HL-60/S4 (cell line): ENCODE data around the gene MYO5B.

Experiments
- in situ Hi-C: fragments of 300-500 bp; cut with MboI; formaldehyde crosslinking; loops from 2 replicates; pipeline ENCODE4 v1.14.3; 2022; ENCODE audit warnings: low sequenced_read_pairs

The MYO5B gene

DNA sequence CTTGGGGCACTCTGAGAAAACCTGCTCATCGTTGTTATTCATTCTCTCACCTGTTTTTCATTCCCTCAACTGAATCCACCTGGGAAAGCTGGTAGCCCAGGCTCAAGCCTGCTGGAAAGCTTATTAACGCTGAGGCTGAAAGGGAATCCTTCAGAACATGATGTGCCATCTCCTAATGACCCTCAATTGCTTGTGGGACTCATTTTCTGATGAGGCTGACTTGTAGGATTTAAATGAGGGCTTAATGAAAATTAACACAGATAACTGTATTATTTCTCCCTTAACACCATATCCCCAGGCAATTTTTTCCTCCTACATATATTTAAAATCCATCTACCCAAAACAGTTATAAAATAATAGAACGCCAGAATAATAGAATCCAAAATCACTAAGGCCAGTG, 218.9 kb downstream of the MYO5B start:
- in situ Hi-C loops = no loop called here

DNA sequence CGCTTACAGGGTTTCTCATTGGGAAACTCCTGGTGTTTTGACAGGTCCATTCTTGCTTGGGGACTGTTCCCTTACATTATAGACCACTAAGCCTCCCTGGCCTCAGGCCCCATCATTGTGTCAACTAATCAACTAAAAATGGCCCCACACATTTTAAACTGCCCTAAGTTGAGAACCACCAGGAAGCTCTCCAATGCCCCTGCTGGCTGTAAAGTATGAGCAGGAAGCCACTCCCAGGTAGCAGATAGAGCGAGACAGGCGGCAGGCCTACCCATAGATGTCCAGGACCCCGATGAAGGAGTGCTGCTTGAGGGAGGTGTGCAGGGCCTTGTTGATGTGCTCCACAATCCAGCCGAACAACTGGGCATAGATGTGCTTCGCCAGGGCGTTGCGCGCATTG, 220.9 kb downstream of the MYO5B start:
- in situ Hi-C loops = no loop called here

DNA sequence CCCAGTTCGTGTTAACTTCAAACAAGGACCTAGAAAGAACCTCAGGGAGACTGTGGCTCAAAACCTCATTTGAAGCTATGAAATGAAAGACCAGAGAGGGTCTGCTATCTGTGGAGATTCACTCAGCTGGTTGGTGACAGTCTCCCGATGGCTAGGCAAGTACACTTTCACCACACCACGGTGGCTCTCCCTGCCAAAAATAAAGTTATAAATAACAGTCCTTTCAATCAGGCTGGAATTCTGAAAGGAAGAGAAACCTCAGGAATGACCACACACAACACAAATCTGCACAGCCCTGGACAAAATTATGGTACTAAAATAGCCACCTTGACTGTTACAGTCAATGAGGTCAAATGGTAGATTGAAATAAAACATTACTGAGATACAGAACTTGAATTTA, 221.4 kb downstream of the MYO5B start:
- in situ Hi-C loops = no loop called here

DNA sequence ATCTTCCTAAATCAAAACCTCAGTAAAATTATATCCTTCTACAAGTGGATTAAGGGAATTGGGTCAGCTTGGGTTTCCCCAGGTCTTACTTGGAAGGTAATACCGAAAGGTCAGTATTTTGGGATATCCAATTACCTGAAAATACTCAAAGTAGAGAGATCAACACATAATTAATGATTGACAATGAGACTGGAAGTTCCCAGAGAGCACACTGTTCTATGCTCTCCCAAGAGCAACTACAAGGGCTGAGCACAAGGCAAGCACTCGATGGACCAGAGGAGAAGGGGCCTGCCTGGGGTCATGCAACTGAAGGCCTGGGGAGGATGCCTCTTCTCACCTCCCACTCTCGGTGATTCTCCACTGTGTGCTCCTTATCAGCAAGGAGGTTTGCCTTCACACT, 222.4 kb downstream of the MYO5B start:
- in situ Hi-C loops = no loop called here

DNA sequence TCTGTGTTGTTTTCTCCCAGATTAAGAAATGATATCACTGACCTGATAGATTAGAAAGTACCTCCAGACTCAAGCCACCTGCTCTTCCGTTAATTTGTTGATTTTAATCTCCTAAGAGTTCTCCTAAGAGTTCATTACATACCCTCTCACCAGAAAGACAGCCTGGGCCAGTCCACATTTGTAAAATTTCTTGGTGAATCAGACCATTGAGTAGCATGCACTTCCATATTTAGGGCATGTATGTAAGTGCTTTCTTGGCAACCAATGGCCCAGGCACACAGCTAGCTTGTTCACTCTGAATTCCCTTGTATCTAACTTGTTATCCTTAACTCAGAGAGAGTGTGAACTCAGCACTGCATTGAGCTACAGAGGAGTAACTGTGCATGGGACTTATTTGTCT, 223.5 kb downstream of the MYO5B start:
- in situ Hi-C loops = no loop called here

DNA sequence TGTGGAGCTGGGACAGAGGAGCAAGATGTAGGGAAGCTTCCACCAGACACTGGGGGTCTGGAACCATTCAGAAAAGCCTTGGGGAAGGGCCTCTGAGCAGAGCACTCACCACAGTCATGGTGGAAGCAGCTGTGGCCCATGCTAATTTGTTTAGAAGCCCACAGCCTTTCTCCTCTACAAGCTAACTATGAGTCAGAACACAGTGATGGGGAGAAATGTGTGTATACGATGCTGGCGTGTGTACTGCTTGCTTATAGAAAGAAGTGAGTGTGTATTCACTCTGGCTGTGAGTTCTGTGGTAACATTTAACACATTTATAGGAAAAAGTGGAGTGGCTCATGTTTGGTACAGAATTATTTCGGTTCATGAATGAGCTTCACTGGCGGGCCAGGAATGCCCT, 224.6 kb downstream of the MYO5B start:
- in situ Hi-C loops = no loop called here

DNA sequence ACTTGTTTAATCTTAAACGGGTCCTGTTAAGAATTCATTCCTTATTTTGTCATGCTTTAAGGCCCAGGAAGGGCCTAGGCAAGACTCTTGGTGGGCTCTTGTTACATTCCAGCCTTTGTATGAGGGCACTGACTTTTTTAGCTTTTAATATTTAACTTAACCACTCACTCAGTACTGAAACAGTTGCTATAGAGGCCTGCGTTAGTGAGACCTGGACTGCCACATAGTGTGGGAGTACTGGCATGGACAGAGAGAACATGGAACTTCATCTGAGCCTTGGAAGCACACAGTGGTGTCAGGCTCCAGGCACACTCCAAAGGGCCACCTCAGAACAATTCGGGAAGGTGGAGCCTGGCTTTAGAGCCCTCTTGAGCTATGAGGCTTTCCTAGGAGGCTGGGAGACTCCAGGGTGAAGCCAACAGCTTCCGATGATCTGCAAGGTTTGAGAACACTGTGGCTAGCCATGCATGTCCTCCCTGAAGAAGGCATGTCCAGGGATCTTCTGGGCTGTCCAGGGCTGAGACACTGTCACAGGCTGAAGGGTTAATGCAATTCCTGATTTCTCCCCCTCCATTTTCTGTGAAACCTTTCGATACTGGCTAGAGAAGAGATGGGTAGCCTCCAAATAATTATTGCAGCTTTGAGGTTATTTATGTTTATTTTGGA, 226.2 kb downstream of the MYO5B start:
- in situ Hi-C loops = no loop called here

DNA sequence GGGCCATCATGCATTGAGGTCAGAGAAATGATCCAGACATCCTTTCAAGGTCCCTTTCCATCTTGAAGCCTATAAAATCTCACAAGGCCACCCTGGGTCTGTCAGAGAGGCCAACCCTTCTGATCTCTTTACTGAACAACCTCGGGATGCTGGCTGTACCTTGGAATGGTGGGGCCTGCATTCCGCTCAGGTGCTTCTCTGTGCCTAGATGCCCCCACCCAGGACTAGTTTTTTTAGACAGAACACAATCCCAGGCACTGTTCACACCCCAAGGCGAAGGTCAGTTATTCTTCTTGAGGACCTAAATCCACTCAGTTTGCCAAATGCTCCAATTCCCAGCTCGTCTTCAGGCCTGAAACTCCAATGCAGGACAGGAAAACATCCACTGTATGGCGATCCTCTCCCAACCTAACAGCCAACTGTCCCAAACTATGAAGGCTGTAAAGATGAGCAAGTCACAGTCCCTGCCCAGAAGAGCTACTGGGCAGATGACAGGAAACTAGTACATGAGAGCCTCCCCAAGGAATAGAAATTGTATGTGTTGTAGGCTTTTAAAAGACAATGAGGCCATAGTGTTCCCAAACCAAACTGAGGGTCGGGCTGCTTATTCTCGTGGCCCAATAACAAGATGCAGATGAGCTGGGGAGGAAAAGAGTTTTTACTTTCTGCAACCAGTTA, 227.2 kb downstream of the MYO5B start:
- in situ Hi-C loops = no loop called here

DNA sequence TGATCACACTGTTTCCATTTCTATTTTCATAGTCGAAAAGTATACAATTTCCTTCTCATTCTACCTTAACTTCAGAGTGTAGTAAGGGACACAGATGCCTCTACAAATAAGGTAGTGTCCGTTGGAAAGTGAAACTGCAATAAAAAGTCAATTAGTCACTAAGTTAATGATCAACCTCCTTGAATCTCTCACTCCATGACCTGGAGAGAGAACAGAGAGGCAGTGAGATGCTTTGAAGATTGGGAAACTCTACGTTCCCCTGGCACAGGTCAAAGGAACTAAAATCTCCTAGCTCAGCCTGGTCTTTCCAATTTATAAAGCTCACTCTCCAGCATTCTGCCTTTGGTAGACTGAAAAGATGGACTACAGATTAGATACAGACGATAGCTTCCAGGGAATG, 227.8 kb downstream of the MYO5B start:
- in situ Hi-C loops = no loop called here

DNA sequence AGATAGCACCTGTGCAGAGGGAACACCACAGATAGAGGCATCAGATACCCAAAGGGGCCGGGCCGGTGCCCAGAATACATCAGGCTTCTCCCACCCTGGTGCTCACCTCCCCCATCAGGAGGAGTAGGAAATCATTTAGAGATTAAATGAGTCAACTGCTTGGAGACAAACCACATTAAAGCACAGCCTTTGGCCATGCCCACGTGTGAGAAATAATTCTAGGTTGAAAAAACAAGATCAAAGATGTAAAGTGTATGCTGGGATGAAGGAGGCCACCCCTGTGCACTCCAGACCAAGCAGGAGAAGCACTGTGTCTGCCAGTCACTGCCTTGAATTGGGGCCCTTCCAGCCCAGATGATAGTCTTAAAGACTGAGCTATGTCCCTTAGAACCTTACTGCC, 228.9 kb downstream of the MYO5B start:
- in situ Hi-C loops = no loop called here

DNA sequence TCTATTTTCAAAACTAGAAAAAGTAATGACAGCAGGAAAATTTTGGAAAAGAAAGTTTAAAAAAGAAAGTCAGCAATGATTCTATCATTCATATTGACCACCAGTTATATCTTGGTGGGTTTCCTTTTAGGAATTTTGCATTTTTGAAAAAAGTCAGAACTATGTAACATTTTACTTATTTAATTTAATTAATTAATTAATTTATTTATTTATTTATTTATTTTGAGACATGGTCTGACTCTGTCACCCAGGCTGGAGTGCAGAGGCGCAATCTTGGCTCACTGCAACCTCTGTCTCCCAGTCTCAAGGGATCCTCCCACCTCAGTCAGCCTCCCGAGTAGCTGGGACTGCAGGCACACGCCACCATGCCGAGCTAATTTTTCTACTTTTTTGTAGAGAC, 231.7 kb downstream of the MYO5B start:
- in situ Hi-C loops = no loop called here

DNA sequence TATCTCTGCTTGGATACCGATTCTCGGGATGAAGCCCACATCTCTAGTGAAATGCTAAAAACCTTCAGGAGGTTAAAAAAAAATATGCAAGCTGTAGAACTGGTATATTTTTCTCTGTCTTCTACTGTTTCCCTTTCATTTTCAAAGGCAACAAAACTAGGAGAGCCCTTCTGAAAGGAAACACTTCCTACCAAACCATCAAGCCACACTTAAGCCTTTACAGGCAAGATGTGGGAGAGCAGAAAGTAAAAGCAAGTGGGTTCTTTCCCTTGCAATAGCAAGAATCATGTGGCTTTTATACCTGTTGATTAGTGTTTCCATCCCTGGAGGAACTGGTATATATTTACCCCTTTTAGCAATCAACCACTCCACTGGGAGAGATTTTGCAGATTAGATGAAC, 233.7 kb downstream of the MYO5B start:
- in situ Hi-C loops = no loop called here

DNA sequence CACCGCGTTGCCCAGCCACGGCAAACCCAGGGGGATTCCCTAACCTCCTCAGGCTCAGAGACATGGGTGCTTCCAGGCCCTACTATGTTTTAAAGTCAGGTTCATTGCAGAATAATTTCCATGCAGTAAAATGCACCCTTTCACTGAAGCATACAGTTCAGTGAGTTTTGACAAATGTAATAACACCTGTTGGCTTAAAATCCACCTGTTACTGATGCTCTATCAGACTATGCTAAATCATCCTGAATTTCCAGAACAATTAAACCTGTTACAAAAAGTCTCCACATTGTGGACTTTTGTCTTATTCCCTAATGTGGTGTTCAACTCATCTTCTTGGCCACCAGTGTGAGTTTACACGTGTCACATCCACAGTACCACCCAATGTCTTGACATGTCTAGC, 234.6 kb downstream of the MYO5B start:
- in situ Hi-C loops = no loop called here

DNA sequence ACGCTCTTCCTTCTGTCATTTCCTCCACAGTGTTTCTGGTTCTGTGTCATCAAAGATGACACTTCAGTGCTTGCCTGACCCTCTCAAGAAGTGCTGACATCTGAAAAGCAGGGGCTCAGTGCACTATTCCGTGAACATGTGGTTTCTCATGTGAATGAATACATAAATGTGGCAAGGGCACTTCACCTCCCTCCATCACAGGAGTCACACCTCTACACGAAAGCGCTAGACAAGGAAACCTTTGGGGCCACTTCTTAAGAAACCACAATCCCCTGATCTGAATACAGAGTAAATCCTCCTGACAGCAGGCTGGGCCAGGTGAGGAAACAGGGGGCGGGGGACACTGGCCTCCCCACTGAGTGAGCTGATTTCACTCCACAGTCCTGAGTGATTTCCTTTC, 235.8 kb downstream of the MYO5B start:
- in situ Hi-C loops = no loop called here

DNA sequence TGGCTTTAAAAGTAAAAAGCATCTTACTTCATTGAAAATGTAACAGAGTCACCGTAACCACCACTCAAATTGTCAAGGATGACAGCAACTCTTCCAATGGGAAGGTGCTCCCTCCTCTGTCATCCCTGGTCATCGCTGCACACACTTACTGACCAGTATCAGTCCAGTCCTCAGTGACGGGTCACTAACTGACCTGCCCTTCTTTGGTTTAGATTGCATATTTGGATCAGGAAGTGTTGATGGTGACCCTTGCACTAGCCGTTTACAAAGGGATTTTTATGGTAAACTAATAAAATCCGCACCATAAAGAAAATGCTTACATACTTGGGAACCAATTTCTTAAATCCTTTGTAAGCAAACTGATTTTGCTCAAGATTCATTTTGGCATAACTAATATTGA, 239.7 kb downstream of the MYO5B start:
- in situ Hi-C loops = no loop called here

DNA sequence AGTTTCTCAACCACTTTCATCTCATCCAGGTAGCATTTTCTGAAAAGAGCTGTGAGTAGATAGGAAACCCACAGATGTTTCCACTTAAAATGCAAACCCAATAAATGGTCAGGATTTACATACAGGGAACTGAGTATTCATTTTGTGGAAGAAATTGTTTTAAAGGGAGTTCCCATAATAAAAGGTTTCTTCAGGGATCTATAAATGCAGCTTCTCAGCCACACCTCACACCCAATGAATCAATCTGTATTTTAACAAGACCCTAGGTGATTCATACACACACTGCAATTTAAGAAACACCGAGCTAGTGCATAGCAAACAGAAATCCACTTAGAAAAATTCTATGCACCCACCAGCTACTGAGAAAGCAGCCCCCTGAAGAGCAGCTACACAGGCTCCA, 241.6 kb downstream of the MYO5B start:
- in situ Hi-C loops = no loop called here

DNA sequence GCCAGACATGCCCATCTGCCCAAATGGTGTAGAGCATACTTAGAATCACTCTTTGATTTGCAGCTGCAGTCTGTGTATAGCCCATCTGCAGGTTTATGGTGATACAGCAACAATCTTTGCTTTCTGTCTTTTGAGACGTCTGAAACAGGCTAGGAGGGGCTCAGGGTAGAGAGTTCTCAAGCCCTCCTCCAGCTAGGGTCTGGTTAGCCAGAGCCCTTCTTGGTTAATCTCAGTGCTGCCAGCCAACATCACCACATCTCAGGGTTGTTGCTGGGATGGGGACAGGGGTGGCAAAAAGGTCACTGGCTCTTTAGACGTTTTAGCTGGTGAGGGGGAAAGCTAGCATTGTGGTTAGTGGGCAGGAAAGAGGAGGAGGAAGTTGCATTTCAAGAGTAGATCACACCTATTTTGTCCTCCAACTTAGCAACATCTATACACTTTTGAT, 245.0 kb downstream of the MYO5B start:
- in situ Hi-C loops = no loop called here

DNA sequence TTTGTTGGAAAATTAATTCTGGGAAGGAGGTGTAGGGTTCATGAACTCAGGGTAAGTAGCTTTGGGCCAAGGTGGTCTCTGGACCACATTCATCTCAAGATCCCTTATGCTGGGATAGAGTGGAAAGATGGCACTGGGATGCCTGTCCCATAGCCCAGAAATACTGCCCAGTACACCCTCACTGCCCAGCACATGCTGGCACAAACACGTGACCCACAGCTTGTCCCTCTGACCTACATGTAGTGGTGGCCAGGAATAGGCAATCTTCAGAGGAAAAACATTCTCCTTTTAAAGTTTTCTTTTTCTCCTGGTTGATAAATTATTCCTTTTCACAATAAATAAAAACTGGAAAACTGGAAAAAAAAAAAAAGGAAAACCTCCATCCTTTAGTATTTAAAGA, 246.0 kb downstream of the MYO5B start:
- in situ Hi-C loops = no loop called here

DNA sequence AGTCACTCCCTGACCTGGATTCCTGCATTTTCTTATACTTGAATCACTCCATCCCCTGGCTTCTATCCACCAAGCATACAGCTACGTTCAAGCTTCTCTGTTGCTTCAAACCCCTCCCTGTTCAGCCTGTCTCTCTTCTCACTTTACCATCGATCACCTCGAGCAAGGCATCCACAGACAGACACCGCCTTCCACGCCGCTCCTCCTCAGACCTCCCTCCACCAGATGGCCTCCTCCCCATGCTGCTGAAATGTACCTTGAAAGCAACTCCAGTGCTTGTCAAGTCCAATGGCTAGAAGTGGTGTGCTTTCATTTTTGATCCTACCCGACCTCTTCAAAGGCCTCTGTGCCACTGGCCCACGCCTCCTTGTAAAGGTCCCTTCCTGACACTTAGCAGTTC, 250.3 kb downstream of the MYO5B start:
- in situ Hi-C loops = no loop called here

DNA sequence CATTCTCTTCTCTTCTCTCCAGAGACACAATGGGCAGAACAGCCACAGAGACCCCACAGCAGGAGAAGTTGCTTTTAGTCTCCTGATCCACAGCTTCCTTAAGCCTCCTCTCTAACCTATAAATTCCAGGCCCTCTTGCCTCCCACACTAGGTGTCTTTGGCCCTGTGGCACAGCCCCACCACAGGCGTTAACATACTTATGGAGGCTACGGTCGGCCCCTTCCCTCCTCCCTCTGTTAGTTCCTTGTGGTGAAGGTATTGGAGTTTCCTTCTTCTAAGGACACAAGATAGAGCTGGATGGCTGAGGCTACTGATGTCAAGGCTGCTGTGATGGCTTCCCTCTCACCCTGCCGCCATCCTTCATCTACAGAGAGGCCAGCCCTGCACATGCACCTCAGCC, 258.1 kb downstream of the MYO5B start:
- in situ Hi-C loops = no loop called here

DNA sequence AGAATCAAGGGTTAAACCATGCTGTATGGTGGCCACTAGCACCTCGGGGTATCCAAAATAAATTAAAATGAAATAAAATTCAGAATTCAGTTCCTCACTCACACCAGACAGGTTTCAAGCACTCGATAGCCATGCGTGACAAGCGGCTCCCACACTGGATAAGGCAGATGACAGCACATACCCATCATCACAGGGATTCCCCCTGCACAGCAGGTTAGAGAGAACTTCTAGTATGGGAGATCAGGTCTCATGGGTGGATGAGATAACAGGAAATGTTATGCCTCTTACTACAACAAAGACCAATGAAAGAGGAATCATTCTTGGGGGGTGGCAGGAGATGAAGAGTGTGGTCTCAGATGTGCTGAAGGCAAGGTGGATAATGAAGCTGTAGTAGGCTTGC, 259.7 kb downstream of the MYO5B start:
- in situ Hi-C loops = no loop called here

DNA sequence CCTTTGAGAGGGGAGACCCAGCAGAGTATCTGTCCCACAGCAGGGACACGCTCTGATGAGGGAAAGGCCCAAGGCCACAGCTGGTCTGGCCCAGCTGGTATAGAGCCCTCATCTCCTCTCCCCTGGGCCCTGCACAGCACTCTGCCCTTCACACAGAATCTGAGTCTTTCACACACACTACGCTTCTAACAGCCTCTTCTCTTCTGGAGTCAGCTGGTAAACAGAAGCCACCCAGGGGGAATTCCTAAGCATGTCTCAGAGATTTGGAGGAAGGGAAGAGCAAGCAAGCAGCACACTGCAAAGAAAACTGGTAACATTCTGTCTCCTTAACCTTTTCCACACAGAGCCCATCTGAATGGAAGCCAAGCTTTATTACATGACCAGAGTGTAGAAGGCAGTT, 260.5 kb downstream of the MYO5B start:
- in situ Hi-C loops = no loop called here

DNA sequence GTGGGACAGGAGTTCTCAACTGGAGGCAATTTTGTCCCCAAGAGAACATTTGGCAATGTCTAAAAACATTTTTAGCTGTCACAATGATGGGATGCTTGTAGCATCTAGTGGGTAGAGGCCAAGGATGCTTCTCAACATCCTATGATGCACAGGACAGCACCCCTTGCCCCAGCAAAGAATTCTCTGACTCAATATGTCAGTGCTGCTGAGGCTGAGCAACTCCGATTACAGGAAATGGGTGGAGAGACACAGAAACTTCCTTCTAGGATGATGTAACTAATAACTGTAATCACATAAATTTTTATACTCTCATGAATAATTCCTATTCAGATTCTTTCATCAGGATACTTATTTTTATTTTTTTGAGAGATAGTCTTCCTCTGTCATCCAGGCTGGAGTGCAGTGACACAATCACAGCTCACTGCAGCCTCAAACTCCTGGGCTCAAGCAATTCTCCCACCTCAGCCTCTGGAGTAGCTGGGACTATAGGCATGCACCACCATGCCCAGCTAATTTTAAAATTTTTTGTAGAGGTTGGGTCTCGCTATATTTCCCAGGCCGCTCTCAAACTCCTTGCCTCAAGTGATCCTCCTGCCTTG, 261.3 kb downstream of the MYO5B start:
- in situ Hi-C loops = no loop called here
